ENCODE results near the gene CCDC187. TPM values are rescaled to one million over a fixed set of nuclear protein-coding genes. Genes with fewer than 3 reads are reported as not detected.

CCDC187 gene
- total RNA-seq, 4 donors from 2014 or later, result 0.13 to 0.45 TPM; not detected in 2

DNA sequence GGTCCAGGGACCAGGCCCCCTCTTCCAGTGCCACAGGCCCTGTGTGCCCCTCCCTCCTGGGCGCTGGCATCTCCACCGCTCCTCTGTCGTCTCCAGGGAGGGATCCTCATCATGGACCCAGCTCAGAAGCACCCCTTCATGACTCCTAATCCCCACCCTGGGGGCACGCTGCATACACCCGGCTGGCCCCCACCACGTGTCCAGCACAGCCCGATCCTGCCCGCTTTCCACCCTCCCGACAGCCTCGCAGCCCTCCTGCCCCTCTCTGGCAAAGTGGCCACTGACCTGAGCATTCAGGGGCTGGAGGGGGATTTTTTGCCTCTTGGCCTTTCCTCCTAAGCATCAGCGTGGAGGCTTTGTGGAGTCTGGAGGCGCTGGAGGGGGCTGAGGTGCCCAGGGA is 1.4 kb downstream of the CCDC187 start:
- H3K9me3 ChIP-seq, result no peaks in the 10 kb centered on the region
- H3K27me3 ChIP-seq, result peaks cover 46% of the 10 kb centered on the region
- WGBS, result 70% methylated on average over 11 of the region's 12 CpGs

DNA sequence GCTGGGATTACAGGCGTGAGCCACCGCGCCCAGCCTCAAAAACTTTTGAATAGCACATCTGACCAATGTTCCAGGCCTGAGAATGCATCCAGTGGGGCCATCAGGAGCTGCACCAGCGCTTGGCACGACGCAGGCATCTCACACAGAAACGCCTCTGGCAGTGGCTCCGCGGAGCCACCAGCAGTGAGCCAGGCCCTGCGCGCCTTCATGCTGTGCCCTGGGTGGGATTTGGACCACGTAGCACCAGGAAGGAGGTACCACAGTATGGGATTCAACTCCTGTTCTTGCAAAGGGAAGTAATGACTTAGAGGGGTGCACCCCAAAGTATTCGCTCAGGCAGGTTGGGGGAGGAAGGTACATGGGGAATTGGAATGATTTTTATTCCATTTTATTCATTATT is 3.0 kb downstream of the CCDC187 start:
- Histone ChIP-seq H3K4me1 (peaks cover 17% of the 10 kb centered on the region), H3K9me3 (no peaks in the 10 kb centered on the region), H3K27ac (no peak overlapping the region), H3K4me3 (no peak overlapping the region), H3K27me3 (peaks cover 48% of the 10 kb centered on the region), H3K36me3 (no peaks in the 10 kb centered on the region)
- TF ChIP-seq POLR2A (IDR thresholded peaks at IDR 0.05) (no peak), EP300 (IDR thresholded peaks at IDR 0.05) (no peak), CTCF (IDR thresholded peaks at IDR 0.05) (no peak)
- 87% methylated on average over 13 of the region's 13 CpGs for WGBS
- DNase-seq (ENCODE audit: low spot score in 2 of 2), result no peak

More for the DNA sequence above, 1.4 kb downstream of the CCDC187 start:
- Histone ChIP-seq H3K4me1 (peaks cover 3% of the 10 kb centered on the region), H3K4me3 (no peak overlapping the region), H3K27ac (no peak overlapping the region), H3K36me3 (no peaks in the 10 kb centered on the region)
- TF ChIP-seq EP300 (IDR thresholded peaks at IDR 0.05) (no peak), CTCF (IDR thresholded peaks at IDR 0.05) (no peak), POLR2AphosphoS5 (IDR thresholded peaks at IDR 0.05) (no peak), POLR2A (IDR thresholded peaks at IDR 0.05) (no peak)
- no peak for DNase-seq (ENCODE audit: low spot score in 2 of 2)

GRCh38 chr9:136300016-136300545 is 3.8 kb downstream of the CCDC187 start:
- WGBS, result 64% methylated on average over 14 of the region's 14 CpGs
- H3K4me3 ChIP-seq, result no peak overlapping the region
- peaks cover 17% of the 10 kb centered on the region for H3K4me1 ChIP-seq
- H3K27ac ChIP-seq, result no peak overlapping the region
- H3K9me3 ChIP-seq, result no peaks in the 10 kb centered on the region
- no peaks in the 10 kb centered on the region for H3K36me3 ChIP-seq
- no peak for DNase-seq (ENCODE audit: low spot score in 2 of 2)
- peaks cover 44% of the 10 kb centered on the region for H3K27me3 ChIP-seq
- TF ChIP-seq CTCF (IDR thresholded peaks at IDR 0.05), result no peak
- TF ChIP-seq EP300 (IDR thresholded peaks at IDR 0.05), result no peak
- TF ChIP-seq POLR2A (IDR thresholded peaks at IDR 0.05), result no peak
- no peak for TF ChIP-seq POLR2AphosphoS5 (IDR thresholded peaks at IDR 0.05)

DNA sequence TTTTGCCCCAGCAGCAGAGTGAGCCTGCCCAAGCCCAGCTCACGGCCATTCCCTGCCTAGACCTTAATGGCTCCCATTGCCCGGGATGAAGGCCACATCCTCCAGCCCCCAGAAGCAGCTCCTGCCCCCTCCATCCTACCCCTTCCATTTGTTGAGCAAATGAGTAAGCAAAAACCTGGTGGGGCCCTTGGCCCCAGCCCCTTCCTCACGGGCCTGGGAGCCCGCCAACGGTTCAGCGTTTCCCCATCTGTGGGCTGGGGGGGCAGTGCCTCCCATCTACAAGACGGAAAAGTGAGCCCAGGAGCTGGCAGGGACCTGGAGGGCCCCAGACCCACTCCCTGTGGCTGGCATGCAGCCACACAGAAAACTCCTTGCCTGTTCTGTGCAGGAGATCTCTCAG is 4.4 kb downstream of the CCDC187 start:
- Histone ChIP-seq H3K27me3 (peaks cover 38% of the 10 kb centered on the region), H3K4me3 (no peak overlapping the region), H3K27ac (no peak overlapping the region), H3K9me3 (no peaks in the 10 kb centered on the region), H3K4me1 (peaks cover 17% of the 10 kb centered on the region), H3K36me3 (no peaks in the 10 kb centered on the region)
- DNase-seq (ENCODE audit: low spot score in 2 of 2), result no peak
- 50% methylated on average over 2 of the region's 7 CpGs for WGBS
- TF ChIP-seq POLR2AphosphoS5 (IDR thresholded peaks at IDR 0.05), result no peak

GRCh38 chr9:136299116-136299515 is 4.8 kb downstream of the CCDC187 start:
- Histone ChIP-seq H3K4me1 (peaks cover 17% of the 10 kb centered on the region), H3K9me3 (no peaks in the 10 kb centered on the region), H3K36me3 (no peaks in the 10 kb centered on the region), H3K27me3 (peaks cover 36% of the 10 kb centered on the region), H3K4me3 (no peak overlapping the region), H3K27ac (no peak overlapping the region)
- WGBS, result 92% methylated on average over 6 of the region's 18 CpGs
- TF ChIP-seq POLR2AphosphoS5 (IDR thresholded peaks at IDR 0.05) (no peak), CTCF (IDR thresholded peaks at IDR 0.05) (no peak), EP300 (IDR thresholded peaks at IDR 0.05) (no peak), POLR2A (IDR thresholded peaks at IDR 0.05) (no peak)
- no peak for DNase-seq (ENCODE audit: low spot score in 2 of 2)
